Parathyroid adenoma (tissue), 2 donors: Measurements from ENCODE around the gene RFX2.

Experiments used
- H2AFZ ChIP-seq: fragments of 300-600 bp; sonication (generic); one replicate; pipeline ENCODE4 v1.7.0; 2017; ENCODE audit warnings: antibody characterized with exemption, mild to moderate bottlenecking
- H3K27ac ChIP-seq: fragments of 300-600 bp; sonication (generic); one replicate; pipeline ENCODE4 v1.7.0; 2017
- H3K27me3 ChIP-seq: fragments of 300-600 bp; sonication (generic); one replicate; pipeline ENCODE4 v1.7.0; 2017; ENCODE audit warnings: low read length; ENCODE audit not compliant: control insufficient read depth, insufficient read depth
- H3K36me3 ChIP-seq: fragments of 300-600 bp; sonication (generic); one replicate; pipeline ENCODE4 v1.7.0; 2017; ENCODE audit warnings: low read length; ENCODE audit not compliant: control insufficient read depth, insufficient read depth
- H3K4me1 ChIP-seq: fragments of 300-600 bp; sonication (generic); one replicate; pipeline ENCODE4 v1.7.0; 2017; ENCODE audit warnings: control low read depth
- H3K4me2 ChIP-seq: fragments of 300-600 bp; sonication (generic); one replicate; pipeline ENCODE4 v1.7.0; 2017; ENCODE audit warnings: low read length
- H3K4me3 ChIP-seq: fragments of 300-600 bp; sonication (generic); one replicate; pipeline ENCODE4 v1.7.0; 2017; ENCODE audit warnings: low read depth, low read length
- H3K79me2 ChIP-seq: fragments of 300-600 bp; sonication (generic); one replicate; pipeline ENCODE4 v1.7.0; 2017; ENCODE audit warnings: control low read depth
- H3K9ac ChIP-seq: fragments of 300-600 bp; sonication (generic); one replicate; pipeline ENCODE4 v1.7.0; 2017; ENCODE audit warnings: mild to moderate bottlenecking
- H3K9me3 ChIP-seq: fragments of 300-600 bp; sonication (generic); one replicate; pipeline ENCODE4 v1.7.0; 2017; ENCODE audit warnings: low read length; ENCODE audit not compliant: control insufficient read depth
- TF ChIP-seq, protein P1 (sequence below): fragments of 300-600 bp; sonication (generic); IDR thresholded peaks from one replicate; pipeline ENCODE4 v1.7.0; 2017; ENCODE audit warnings: antibody characterized with exemption, mild to moderate bottlenecking
- donor health status: primary hyperparathyroidism.

RFX2 gene

DNA sequence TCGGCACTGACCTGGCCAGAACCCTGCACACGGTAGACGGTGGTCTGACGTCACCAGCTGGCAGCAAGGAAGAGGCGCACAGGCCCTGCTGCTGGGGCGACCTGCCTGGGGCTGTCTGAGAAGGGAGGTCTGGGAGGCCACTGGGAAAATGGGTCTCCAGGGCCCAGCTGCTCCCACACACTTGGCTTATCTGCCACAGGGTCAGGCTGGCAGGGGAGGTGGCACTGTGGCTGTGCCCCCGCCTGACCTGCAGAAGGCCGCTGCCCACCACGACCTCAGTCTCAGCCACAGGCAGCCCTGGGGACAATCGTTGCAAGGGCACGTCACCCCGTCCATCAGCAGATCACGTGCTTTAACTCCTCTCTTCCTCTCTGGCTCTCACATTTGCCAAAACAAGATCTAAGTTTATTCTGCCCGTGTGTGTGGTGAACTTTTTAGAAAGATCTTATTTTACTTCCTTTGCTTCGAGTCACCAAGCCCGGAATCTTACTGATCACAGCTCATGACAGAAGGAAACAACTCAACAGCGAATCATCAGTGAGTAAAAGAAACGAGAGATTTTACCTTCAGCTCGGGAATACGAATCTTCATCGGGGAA is 87.1 kb downstream of the RFX2 start:
- H3K36me3 ChIP-seq: no peaks in the 10 kb centered on the region
- no peaks in the 10 kb centered on the region for H3K4me1 ChIP-seq
- H3K27ac ChIP-seq: no peak overlapping the region
- no peak overlapping the region for H3K9ac ChIP-seq
- no peak overlapping the region for H2AFZ ChIP-seq
- H3K9me3 ChIP-seq: no peaks in the 10 kb centered on the region
- TF ChIP-seq, protein P1, sequence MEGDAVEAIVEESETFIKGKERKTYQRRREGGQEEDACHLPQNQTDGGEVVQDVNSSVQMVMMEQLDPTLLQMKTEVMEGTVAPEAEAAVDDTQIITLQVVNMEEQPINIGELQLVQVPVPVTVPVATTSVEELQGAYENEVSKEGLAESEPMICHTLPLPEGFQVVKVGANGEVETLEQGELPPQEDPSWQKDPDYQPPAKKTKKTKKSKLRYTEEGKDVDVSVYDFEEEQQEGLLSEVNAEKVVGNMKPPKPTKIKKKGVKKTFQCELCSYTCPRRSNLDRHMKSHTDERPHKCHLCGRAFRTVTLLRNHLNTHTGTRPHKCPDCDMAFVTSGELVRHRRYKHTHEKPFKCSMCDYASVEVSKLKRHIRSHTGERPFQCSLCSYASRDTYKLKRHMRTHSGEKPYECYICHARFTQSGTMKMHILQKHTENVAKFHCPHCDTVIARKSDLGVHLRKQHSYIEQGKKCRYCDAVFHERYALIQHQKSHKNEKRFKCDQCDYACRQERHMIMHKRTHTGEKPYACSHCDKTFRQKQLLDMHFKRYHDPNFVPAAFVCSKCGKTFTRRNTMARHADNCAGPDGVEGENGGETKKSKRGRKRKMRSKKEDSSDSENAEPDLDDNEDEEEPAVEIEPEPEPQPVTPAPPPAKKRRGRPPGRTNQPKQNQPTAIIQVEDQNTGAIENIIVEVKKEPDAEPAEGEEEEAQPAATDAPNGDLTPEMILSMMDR: no peak
- no peaks in the 10 kb centered on the region for H3K79me2 ChIP-seq
- no peaks in the 10 kb centered on the region for H3K27me3 ChIP-seq
- H3K4me2 ChIP-seq: no peak overlapping the region
- H3K4me3 ChIP-seq: no peak overlapping the region

DNA sequence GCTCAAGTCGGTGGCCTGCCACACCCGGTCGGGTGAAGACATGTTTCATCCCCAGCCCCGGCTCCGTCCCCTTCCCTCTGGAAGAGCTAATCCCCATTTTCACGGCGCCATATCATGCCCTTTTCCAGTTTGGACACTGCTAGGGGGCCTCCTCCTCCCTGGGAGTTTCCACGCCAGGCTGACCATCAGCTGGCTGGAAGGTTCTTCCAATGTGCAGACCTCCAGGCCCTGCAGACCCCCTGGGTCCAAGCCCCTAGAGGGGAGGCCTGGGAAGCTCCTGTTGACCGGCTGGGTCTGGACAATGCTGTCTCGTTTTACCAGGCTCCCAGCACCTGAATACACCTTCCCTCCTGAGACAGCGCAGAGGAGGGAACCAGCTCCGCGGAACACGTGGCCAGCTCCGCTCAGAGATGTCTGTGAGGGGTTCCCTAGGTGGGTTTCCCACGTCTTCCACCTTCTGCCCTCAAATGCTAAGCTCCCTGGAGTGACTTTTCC is 87.7 kb downstream of the RFX2 start:
- Histone ChIP-seq H3K9ac (no peak overlapping the region), H3K9me3 (no peaks in the 10 kb centered on the region), H3K27ac (no peak overlapping the region), H3K4me1 (no peaks in the 10 kb centered on the region), H3K36me3 (no peaks in the 10 kb centered on the region), H3K79me2 (no peaks in the 10 kb centered on the region), H3K4me3 (no peak overlapping the region), H3K4me2 (no peak overlapping the region), H2AFZ (no peak overlapping the region), H3K27me3 (no peaks in the 10 kb centered on the region)
- TF ChIP-seq, protein P1: no peak

DNA sequence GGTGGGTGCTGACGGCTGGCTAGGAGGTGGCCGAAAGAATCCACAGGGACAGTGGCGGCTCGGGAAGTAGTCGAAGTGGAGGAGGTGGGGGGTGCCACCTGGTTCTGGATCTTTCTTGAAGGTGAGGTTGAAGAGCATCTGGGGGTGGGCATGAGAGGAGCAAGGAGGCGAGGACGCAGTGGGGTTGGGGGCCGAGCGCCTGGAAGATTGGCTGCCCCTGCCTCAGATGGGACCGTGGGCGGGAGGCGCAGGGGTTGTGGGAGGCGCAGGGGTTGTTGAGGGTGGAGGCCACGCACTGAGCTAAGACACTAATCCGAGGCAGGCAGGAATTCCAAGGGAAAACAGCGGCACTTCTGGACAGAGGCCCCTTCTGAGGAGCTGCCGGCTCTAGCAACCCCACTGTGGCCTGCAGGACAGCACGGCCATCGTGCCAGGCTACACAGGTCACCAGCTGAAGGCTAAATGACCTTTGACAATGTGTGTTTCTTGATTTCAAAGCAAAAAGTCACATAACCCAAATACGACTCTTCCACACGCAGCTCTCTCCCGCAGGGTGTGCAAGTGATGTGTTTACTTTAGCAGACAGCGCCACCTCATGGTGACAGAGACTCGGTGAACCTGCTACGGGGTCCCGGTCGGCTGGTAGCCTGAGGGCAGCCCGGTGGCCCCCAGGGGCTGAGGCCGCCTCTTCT is 88.3 kb downstream of the RFX2 start:
- Histone ChIP-seq H3K36me3 (no peaks in the 10 kb centered on the region), H3K9me3 (no peaks in the 10 kb centered on the region), H3K4me3 (no peak overlapping the region), H3K27me3 (no peaks in the 10 kb centered on the region), H2AFZ (no peak overlapping the region), H3K4me2 (no peak overlapping the region), H3K9ac (no peak overlapping the region), H3K27ac (no peak overlapping the region), H3K79me2 (no peaks in the 10 kb centered on the region), H3K4me1 (no peaks in the 10 kb centered on the region)
- TF ChIP-seq, protein P1: peak; percentile 57

DNA sequence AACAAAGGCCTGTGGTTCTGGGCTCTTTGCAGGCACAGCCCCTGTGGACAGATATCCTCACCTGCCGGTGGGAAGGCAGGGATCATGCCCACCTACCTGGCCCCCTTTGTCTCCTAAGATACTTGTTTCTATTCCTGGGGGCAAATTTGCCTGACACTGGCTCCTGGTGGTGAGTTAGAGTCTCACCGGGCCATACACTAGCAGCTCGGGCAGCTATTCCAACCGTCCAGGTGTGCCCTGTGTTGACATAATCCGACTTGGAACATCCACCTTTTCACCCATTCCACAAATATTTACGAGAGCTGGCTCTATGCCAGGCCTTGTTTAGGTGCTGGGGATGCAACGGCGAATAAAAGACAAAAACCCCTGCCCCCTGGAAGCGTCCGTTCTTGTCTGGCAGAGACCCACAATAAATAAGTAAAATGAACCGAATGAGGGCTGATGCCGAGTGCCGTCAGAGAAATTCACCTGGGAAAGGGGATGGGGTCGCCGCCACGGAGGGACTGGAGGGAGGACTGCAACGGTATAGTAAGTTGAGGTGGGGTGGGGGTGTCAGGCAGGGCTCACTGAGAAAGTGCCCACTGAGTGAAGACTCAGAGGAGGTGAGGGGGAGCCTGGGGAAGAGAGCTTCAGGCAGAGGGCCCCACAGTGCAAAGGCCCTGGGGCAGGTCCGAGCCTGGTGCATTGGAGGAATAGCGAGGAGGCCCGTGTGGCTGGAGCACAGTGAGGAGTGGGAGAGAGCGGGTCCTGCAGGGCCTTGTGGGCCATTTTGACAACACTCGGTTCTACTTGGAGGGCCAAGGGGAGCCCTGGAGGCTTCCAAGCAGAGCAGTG is 89.1 kb downstream of the RFX2 start:
- H3K27me3 ChIP-seq: no peaks in the 10 kb centered on the region
- no peaks in the 10 kb centered on the region for H3K79me2 ChIP-seq
- no peaks in the 10 kb centered on the region for H3K9me3 ChIP-seq
- no peak overlapping the region for H3K4me2 ChIP-seq
- H3K4me1 ChIP-seq: no peaks in the 10 kb centered on the region
- H3K4me3 ChIP-seq: no peak overlapping the region
- H3K9ac ChIP-seq: no peak overlapping the region
- H2AFZ ChIP-seq: no peak overlapping the region
- TF ChIP-seq, protein P1: no peak
- H3K27ac ChIP-seq: no peak overlapping the region
- no peaks in the 10 kb centered on the region for H3K36me3 ChIP-seq
